Heart left ventricle (tissue), 13 donors: ENCODE data around the gene GABPB2.

Experiments
- POLR2A ChIP-seq, 2 donors: fragments of 450-650 bp; IDR thresholded peaks; one replicate each; pipeline ENCODE4 v1.6.1; 2017; ENCODE audit warnings: antibody characterized with exemption in 2 of 2, mild to moderate bottlenecking in 2 of 2, moderate library complexity in 2 of 2
- TF ChIP-seq, protein P1 (sequence below), 12 donors: fragments of 200-600 bp; sonication (generic) in 4 of 12; IDR thresholded peaks; one replicate each; pipeline versions ENCODE4 v1.5.0 to v1.8.0; 2018 to 2022; ENCODE audit warnings: antibody characterized with exemption in 12 of 12, mild to moderate bottlenecking in 5 of 12
- donor health status: ischemic (EF 13 %, LVEDD 7.1; RV severe dilation, severe dysfunction).
- donor health status: DM: no; HTN: yes; CAD: no.
- donor health status: DM: no; HTN: no; CAD: no.
- donor health status: ischemic (EF 25% LVEDD 6.9; RV normal size, moderate dysfunction).
- donor health status: ischemic (EF 25% LVEDD 5.7; RV mildly dilated, moderate dysfunction).
- donor health status: ischemic (EF 35%, LVEDD 5.7; RV mildly dilated, moderate dysfunction).
- donor health status: nonischemic (EF 11% LVEDD 7.7; RV severe dilation, severe dysfunction).
- donor health status: DM: yes; HTN: yes; CAD: no.
- donor health status: PGD.
- donor health status: ischemic (EF 29% LVEDD 5.4; RV normal size, mild dysfunction).
- donor health status: nonischemic (EF 23%, LVEDD 6.1; RV moderate dilation, normal function).

DNA sequence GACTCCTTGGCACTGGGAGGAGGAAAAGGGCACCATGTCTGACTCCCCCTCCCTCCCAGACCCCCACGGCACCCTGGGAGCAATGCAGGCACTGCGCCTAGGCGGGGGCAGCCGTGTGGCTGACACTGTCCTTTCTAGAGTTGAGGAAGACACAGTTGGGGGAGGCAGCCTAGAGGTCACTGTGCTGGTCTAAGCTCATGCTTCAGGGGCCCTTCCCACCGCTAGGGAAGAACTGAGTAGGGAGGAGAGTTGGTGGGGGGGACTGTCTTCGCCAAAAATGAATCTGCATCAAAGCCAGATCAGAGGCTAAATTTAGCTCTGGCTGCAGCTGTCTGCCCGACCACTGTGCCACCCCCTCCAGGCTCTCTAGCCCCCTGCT is 72.5 kb downstream of the GABPB2 start:
- TF ChIP-seq, protein P1, sequence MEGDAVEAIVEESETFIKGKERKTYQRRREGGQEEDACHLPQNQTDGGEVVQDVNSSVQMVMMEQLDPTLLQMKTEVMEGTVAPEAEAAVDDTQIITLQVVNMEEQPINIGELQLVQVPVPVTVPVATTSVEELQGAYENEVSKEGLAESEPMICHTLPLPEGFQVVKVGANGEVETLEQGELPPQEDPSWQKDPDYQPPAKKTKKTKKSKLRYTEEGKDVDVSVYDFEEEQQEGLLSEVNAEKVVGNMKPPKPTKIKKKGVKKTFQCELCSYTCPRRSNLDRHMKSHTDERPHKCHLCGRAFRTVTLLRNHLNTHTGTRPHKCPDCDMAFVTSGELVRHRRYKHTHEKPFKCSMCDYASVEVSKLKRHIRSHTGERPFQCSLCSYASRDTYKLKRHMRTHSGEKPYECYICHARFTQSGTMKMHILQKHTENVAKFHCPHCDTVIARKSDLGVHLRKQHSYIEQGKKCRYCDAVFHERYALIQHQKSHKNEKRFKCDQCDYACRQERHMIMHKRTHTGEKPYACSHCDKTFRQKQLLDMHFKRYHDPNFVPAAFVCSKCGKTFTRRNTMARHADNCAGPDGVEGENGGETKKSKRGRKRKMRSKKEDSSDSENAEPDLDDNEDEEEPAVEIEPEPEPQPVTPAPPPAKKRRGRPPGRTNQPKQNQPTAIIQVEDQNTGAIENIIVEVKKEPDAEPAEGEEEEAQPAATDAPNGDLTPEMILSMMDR (IDR thresholded peaks at IDR 0.05), result peak in 3 of 12 donors; percentile 8 to 30 (median 16)
- TF ChIP-seq POLR2A (IDR thresholded peaks at IDR 0.05), result no peak
